ENCODE data around the gene GATC. TPM values are rescaled to one million over a fixed set of nuclear protein-coding genes. Genes with fewer than 3 reads are reported as not detected.

The GATC gene
- total and polyA plus RNA-seq, 3 donors from 2014 or later, result 10.8 to 20.9 (median 17.5) TPM

- Histone ChIP-seq H3K4me1 (peaks cover 43% of the 10 kb centered on the region), H3K27me3 (no peaks in the 10 kb centered on the region), H3K4me3 (no peak overlapping the region), H3K27ac (peak overlapping the region; percentile 16 to 83), H3K9me3 (no peaks in the 10 kb centered on the region), H3K36me3 (ENCODE audit: low read depth, missing control alignments) (no peaks in the 10 kb centered on the region)
- TF ChIP-seq POLR2A (IDR thresholded peaks at IDR 0.05), result no peak
- no peak for TF ChIP-seq CTCF (IDR thresholded peaks at IDR 0.05)
- 34 to 44% methylated on average over 5 of the region's 5 CpGs for WGBS, 2 donors
- intact Hi-C loops (cut with DNase I; ENCODE audit: low total_unique reads), result no loop called here
- DNase-seq, result peak; percentile 84
Observed at GRCh38 chr12:120488057-120488640, 41.9 kb downstream of the GATC start.

DNA sequence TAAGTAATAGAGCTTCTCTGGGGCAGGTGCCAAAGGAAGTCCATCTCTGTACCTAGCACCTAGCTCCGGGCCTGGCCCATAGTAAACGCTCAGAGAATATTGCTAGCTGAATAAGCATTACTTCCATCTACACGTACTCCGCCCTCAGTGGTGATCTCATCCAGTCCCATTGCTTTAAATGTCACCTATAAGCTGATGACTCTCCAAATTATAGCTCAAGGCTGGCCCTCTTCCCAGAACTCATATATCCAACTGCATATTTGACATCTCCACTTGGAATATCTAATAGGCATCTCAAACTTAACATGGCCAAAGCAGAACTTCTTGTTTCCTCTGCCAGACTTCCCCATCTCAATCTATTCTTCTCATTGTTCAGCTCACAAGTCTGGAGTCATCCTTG lies 42.8 kb downstream of the GATC start:
- H3K27me3 ChIP-seq, result no peaks in the 10 kb centered on the region
- H3K4me3 ChIP-seq, result no peak overlapping the region
- peaks cover 39% of the 10 kb centered on the region for H3K4me1 ChIP-seq
- no peaks in the 10 kb centered on the region for H3K36me3 ChIP-seq (ENCODE audit: low read depth, missing control alignments)
- TF ChIP-seq CTCF (IDR thresholded peaks at IDR 0.05) (no peak), POLR2A (IDR thresholded peaks at IDR 0.05) (no peak)
- 93% methylated on average over 4 of the region's 4 CpGs for WGBS, 2 donors
- no peak for DNase-seq
- H3K9me3 ChIP-seq, result no peaks in the 10 kb centered on the region
- H3K27ac ChIP-seq, result peak overlapping the region; percentile 16 to 83
- intact Hi-C loops (cut with DNase I; ENCODE audit: low total_unique reads), result no loop called here

DNA sequence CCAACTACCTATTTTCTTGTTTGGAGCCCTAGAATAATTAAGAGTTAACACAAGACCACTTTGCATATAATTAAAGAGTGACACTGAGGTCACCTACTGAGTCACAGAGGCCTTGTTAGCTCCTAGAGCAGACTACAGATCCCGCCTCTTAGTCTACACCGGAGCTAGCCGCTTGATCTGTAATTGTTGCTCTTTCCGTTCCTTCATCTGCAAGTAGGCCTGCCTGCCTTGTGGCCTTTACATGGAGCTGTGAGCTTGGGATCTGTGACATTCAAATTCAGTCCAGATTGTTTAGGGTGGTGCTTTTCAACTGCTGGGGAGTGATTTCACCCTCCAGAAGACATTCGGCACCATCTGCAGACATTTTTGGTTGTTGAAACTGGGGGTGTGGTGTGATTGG lies 44.1 kb downstream of the GATC start:
- Histone ChIP-seq H3K4me3 (no peak overlapping the region), H3K4me1 (peaks cover 43% of the 10 kb centered on the region), H3K27me3 (no peaks in the 10 kb centered on the region), H3K27ac (peak overlapping the region; percentile 3 to 47), H3K9me3 (no peaks in the 10 kb centered on the region), H3K36me3 (ENCODE audit: low read depth, missing control alignments) (no peaks in the 10 kb centered on the region)
- DNase-seq, result no peak
- intact Hi-C loops (cut with DNase I; ENCODE audit: low total_unique reads), result no loop called here
- no peak for TF ChIP-seq CTCF (IDR thresholded peaks at IDR 0.05)
- no peak for TF ChIP-seq POLR2A (IDR thresholded peaks at IDR 0.05)
- 84 to 92% methylated on average over 5 of the region's 5 CpGs for WGBS, 2 donors

GRCh38 chr12:120490833-120491512 lies 44.7 kb downstream of the GATC start:
- no peak overlapping the region for H3K4me3 ChIP-seq
- peak; percentile 63 for DNase-seq
- H3K4me1 ChIP-seq, result peaks cover 44% of the 10 kb centered on the region
- TF ChIP-seq CTCF (IDR thresholded peaks at IDR 0.05) (no peak), POLR2A (IDR thresholded peaks at IDR 0.05) (no peak)
- peak overlapping the region; percentile 47 to 57 for H3K27ac ChIP-seq
- H3K9me3 ChIP-seq, result no peaks in the 10 kb centered on the region
- WGBS, 2 donors, result 57 to 60% methylated on average over 1 to 2 of the region's 2 CpGs
- H3K36me3 ChIP-seq (ENCODE audit: low read depth, missing control alignments), result no peaks in the 10 kb centered on the region
- intact Hi-C loops (cut with DNase I; ENCODE audit: low total_unique reads), result no loop called here
- no peaks in the 10 kb centered on the region for H3K27me3 ChIP-seq
